NCI-H1092 treated with DMSO at 0.1 percent for 48 hours (cell line): Measurements from ENCODE around the gene NSD1.
A peak's percentile ranks its signal among the peaks of the same experiment; 100 is the strongest.

Source experiments
- DNase-seq: peaks from one replicate; lab custom pipeline; 2025; lab: John Stamatoyannopoulos, UW

NSD1 gene

GRCh38 chr5:177098470-177099141, 35.0 kb upstream of the NSD1 start:
- no peak for DNase-seq

GRCh38 chr5:177099422-177100093, 34.0 kb upstream of the NSD1 start:
- no peak for DNase-seq

GRCh38 chr5:177100714-177101121, 32.9 kb upstream of the NSD1 start:
- DNase-seq: no peak

- no peak for DNase-seq
These were observed 29.9 kb upstream of the NSD1 start for GRCh38 chr5:177103523-177104253.

GRCh38 chr5:177105691-177106476, 27.7 kb upstream of the NSD1 start:
- DNase-seq: no peak

- DNase-seq: no peak
These were observed 26.4 kb upstream of the NSD1 start for GRCh38 chr5:177107159-177107558.

GRCh38 chr5:177109810-177110209, 23.8 kb upstream of the NSD1 start:
- no peak for DNase-seq

GRCh38 chr5:177111720-177112394, 21.7 kb upstream of the NSD1 start:
- DNase-seq: peak; percentile 57

GRCh38 chr5:177112589-177113220, 20.9 kb upstream of the NSD1 start:
- DNase-seq: no peak

GRCh38 chr5:177113566-177114424, 19.8 kb upstream of the NSD1 start:
- peak; percentile 34 for DNase-seq

- no peak for DNase-seq
These were observed 16.8 kb upstream of the NSD1 start for GRCh38 chr5:177116631-177117373.

- no peak for DNase-seq
These were observed 16.0 kb upstream of the NSD1 start for GRCh38 chr5:177117441-177118045.

- no peak for DNase-seq
These were observed 11.0 kb upstream of the NSD1 start for GRCh38 chr5:177122566-177122965.

GRCh38 chr5:177123789-177124485, 9.6 kb upstream of the NSD1 start:
- no peak for DNase-seq

- DNase-seq: no peak
These were observed 9.0 kb upstream of the NSD1 start for GRCh38 chr5:177124486-177124991.

- DNase-seq: no peak
These were observed 6.8 kb upstream of the NSD1 start for GRCh38 chr5:177126771-177127170.

GRCh38 chr5:177128551-177128981, 5.0 kb upstream of the NSD1 start:
- DNase-seq: no peak
